Uterus (tissue), 4 donors: ENCODE measurements around the gene PSMB7. TPM values are rescaled to one million over a fixed set of nuclear protein-coding genes. Genes with fewer than 3 reads are reported as not detected.

Source experiments
- DNase-seq, 2 donors: peaks; one replicate each; pipeline ENCODE4 v3.0.0-alpha.2; 2019 to 2020
- H3K27ac ChIP-seq, 2 donors: fragments of 200-600 bp; sonication (generic); 1 replicate in 1 of 2; 2 replicates in 1 of 2; pipeline ENCODE4 v1.5.1; 2016 to 2018
- H3K27me3 ChIP-seq, 2 donors: fragments of 200-600 bp; sonication (generic); one replicate each; pipeline ENCODE4 v1.5.1; 2018 to 2019; ENCODE audit warnings: control low read depth in 1 of 2
- H3K36me3 ChIP-seq, 2 donors: fragments of 200-600 bp; sonication (generic); one replicate each; pipeline ENCODE4 v1.5.1; 2019; ENCODE audit warnings: control low read depth in 1 of 2
- H3K4me1 ChIP-seq, 2 donors: fragments of 200-600 bp; sonication (generic); one replicate each; pipeline ENCODE4 v1.5.1; 2018 to 2019; ENCODE audit warnings: control low read depth in 1 of 2
- H3K4me3 ChIP-seq, 2 donors: fragments of 200-600 bp; sonication (generic); 1 replicate in 1 of 2; 2 replicates in 1 of 2; pipeline ENCODE4 v1.5.1; 2018 to 2019; ENCODE audit warnings: mild to moderate bottlenecking in 1 of 2
- H3K9me3 ChIP-seq, 2 donors: fragments of 200-600 bp; sonication (generic); one replicate each; pipeline ENCODE4 v1.5.1; 2019; ENCODE audit warnings: control low read depth in 1 of 2
- CTCF ChIP-seq, 4 experiments: fragments of 200-600 bp in 2 of 4; fragments of 450-650 bp in 2 of 4; sonication (generic) in 2 of 4; IDR thresholded peaks; one replicate each; pipeline ENCODE4 v1.5.1; 2016 to 2019; ENCODE audit warnings: antibody characterized with exemption in 4 of 4, mild to moderate bottlenecking in 2 of 4, moderate library complexity in 1 of 4
- POLR2A ChIP-seq, 2 donors: fragments of 450-650 bp; IDR thresholded peaks; one replicate each; pipeline ENCODE4 v1.6.1; 2016; ENCODE audit warnings: antibody characterized with exemption in 2 of 2, mild to moderate bottlenecking in 1 of 2, moderate library complexity in 1 of 2
- intact Hi-C: fragments of 100-400 bp; cut with DNase I; formaldehyde crosslinking; loops from one replicate; pipeline ENCODE4 v1.15.1; 2023; ENCODE audit warnings: low total_unique reads
- total RNA-seq, 4 donors: library from RNA; depleted of rRNA in 3 of 4; stranded (reverse); fragments of >200 nt in 3 of 4; gene quantifications; one replicate each; pipeline versions ENCODE4 v1.1.0 to v1.2.4, GENCODE V29; 2014 to 2023
- donor health status: DM: yes; HTN: yes; CAD: no.

Gene PSMB7
- total RNA-seq, 4 donors from 2014 or later, result 86.1 to 292 (median 94.7) TPM

DNA sequence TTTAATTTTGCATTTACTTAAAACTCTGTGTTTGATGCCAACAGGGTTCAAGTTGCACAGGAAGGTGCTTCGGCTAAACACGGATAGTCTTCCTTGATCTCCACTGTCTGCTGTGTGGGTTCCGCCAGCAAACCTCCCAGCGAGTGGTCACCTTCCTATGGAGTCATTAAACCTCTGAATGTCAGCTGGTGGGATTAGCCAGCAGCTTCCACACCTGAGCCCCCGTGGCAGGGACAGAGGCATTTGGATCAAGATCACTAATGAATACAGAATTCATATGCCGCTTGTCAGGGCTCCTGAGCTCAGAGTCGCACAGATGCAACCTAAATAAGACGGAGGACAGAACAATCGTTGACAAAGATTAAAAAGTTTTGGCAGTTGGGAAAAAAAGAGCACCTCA lies 39.5 kb downstream of the PSMB7 start:
- no peaks in the 10 kb centered on the region for H3K4me1 ChIP-seq
- no peak overlapping the region for H3K27ac ChIP-seq
- no peaks in the 10 kb centered on the region for H3K9me3 ChIP-seq
- intact Hi-C loops, result no loop called here
- no peaks in the 10 kb centered on the region for H3K27me3 ChIP-seq
- no peak overlapping the region for H3K4me3 ChIP-seq
- DNase-seq, result no peak
- TF ChIP-seq POLR2A (IDR thresholded peaks at IDR 0.05), result no peak
- TF ChIP-seq CTCF (IDR thresholded peaks at IDR 0.05), result no peak
- H3K36me3 ChIP-seq, result no peaks in the 10 kb centered on the region

DNA sequence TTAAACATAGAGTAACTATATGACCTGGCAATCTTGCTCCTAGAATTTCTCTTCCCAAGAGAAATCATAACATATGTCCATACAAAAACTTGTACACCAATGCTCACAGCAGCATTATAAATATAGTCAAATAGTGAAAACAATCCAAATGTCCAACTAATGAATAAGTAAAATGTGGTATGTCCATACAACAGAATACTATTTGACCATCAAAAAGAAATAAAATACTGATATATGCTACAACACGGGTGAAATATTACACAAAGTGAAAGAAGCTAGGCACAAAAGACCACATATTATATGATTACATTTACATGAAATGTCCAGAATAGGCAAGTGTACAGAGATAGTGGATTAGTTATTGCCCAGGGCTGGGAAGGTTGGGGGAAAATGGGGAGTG lies 41.4 kb downstream of the PSMB7 start:
- Histone ChIP-seq H3K36me3 (no peaks in the 10 kb centered on the region), H3K4me3 (no peak overlapping the region), H3K27me3 (no peaks in the 10 kb centered on the region), H3K9me3 (no peaks in the 10 kb centered on the region), H3K4me1 (no peaks in the 10 kb centered on the region), H3K27ac (no peak overlapping the region)
- TF ChIP-seq CTCF (IDR thresholded peaks at IDR 0.05), result no peak
- no peak for TF ChIP-seq POLR2A (IDR thresholded peaks at IDR 0.05)
- DNase-seq, result no peak
- intact Hi-C loops, result no loop called here

DNA sequence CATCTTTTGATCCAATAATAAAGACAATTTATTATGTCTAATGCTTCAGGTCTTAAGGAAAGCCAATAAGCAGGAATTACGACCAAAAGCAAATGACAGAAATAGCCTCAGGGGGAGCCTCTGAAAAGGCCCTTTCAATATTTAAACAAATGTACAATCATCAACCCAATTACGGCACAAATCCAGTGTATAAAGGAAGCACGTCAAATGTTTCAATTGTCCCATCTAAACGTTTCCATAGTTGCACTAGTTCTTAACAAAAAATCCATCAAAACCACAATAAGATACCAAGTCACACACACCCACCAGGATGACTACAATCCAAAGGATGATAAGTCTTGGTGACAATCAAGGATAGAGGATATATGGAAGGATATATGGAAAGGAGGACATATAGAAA lies 41.9 kb downstream of the PSMB7 start:
- H3K4me3 ChIP-seq, result no peak overlapping the region
- TF ChIP-seq CTCF (IDR thresholded peaks at IDR 0.05) (no peak), POLR2A (IDR thresholded peaks at IDR 0.05) (no peak)
- intact Hi-C loops, result no loop called here
- no peaks in the 10 kb centered on the region for H3K36me3 ChIP-seq
- no peak overlapping the region for H3K27ac ChIP-seq
- DNase-seq, result no peak
- no peaks in the 10 kb centered on the region for H3K27me3 ChIP-seq
- H3K4me1 ChIP-seq, result no peaks in the 10 kb centered on the region
- H3K9me3 ChIP-seq, result no peaks in the 10 kb centered on the region

DNA sequence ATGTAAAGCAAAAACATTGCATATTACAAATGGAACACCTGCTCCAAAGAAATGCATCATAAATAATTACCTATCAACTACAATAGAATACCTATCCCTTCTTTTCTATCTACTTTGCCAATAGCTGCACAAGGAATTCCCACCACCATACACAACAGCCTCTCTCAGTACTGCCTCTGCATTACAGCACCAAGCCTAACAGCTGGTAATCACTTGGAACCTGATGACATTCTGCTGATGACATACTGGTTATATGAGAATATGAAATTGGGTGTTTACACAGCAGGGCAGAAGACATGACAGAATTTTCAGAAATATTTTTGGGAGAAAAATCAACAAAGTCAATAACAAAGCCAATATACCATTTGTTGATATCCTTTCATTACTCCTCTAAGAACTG lies 43.2 kb downstream of the PSMB7 start:
- Histone ChIP-seq H3K4me3 (no peak overlapping the region), H3K9me3 (no peaks in the 10 kb centered on the region), H3K4me1 (no peaks in the 10 kb centered on the region), H3K27ac (no peak overlapping the region), H3K27me3 (no peaks in the 10 kb centered on the region), H3K36me3 (no peaks in the 10 kb centered on the region)
- TF ChIP-seq CTCF (IDR thresholded peaks at IDR 0.05) (no peak), POLR2A (IDR thresholded peaks at IDR 0.05) (no peak)
- DNase-seq, result no peak
- intact Hi-C loops, result no loop called here

- Histone ChIP-seq H3K4me3 (no peak overlapping the region), H3K27me3 (no peaks in the 10 kb centered on the region), H3K4me1 (no peaks in the 10 kb centered on the region), H3K9me3 (no peaks in the 10 kb centered on the region), H3K36me3 (no peaks in the 10 kb centered on the region), H3K27ac (no peak overlapping the region)
- DNase-seq, result no peak
- intact Hi-C loops, result no loop called here
- TF ChIP-seq POLR2A (IDR thresholded peaks at IDR 0.05) (no peak), CTCF (IDR thresholded peaks at IDR 0.05) (no peak)
Observed at GRCh38 chr9:124370896-124371582, 44.2 kb downstream of the PSMB7 start.
